ENCODE data around the gene GTF2A2. TPM values are rescaled to one million over a fixed set of nuclear protein-coding genes. Genes with fewer than 3 reads are reported as not detected.

Gene GTF2A2
- total RNA-seq, result 34.9 and 44.6 TPM in 2 replicates

GRCh38 chr15:59656897-59657634 is at the start of gene GTF2A2:
TSS of gene GTF2A2 (minus strand) at chr15:59657515. CDS start at chr15:59652277, 5,238 bp downstream.

DNA sequence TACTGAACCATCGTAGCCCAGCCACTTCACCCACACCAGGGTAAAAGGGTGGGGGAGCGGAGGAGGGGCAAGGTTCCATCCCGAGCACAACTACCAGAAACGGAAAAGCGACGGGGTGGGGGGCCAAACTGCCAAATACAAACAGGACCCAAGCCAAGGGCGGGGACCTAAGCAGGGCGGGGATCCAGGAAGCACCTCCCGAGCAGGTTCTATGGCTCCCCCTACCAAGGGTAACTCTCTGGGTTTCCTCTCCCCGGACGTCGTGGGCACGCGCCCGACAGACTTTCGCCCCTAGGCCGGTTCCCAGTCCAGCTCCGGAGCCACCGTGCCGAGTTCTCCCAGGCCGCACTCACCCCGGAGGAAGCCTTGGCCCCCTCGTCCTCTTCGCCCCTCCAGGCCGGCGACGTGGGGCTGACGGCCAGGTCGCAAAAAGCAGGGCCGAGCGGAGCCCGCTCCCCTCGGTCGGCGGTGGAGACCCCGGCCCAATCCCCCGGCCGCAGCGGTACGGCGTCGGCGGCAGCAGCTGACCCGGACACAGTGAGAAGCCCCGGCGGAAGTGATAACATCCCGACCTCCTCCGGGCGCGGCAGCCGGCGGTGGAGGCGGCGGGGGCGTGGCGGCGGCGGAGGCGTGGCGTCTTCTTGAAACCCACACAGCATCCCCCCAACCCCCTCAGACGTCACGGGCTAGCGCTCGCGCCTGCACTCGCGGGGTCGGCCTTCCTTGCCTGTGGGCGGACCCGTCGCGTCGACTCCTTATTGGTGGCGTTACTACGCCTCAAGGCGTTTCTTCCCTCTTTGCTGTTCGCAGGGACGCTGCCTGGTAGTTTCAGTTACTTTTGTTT is 31.7 kb upstream of the GTF2A2 start, which contains the start of gene BNIP2:
Gene BNIP2 (minus strand): TSS at position 539 of the 844 bp plus-strand sequence. CDS start 6,863 bp downstream, outside the sequence.

GRCh38 chr15:59611276-59612260 is 45.7 kb downstream of the GTF2A2 start, which contains the start of gene GCNT3:
TSS of gene GCNT3 (plus strand) at chr15:59611783. CDS start at chr15:59618239, 6,456 bp downstream.

Other genes starting within 250 kb of the GTF2A2 start
- gene FAM81A, start 219.3 kb downstream of the GTF2A2 start, total RNA-seq, result under 0.01 and 0.09 TPM in 2 replicates
- not detected in 2 replicates for gene GCNT3, start 45.7 kb downstream of the GTF2A2 start, total RNA-seq
- 136 and 145 TPM in 2 replicates for gene BNIP2, start 31.8 kb upstream of the GTF2A2 start, total RNA-seq